Erythroblast (primary cell): Measurements from ENCODE around the gene CD63.

Source experiments
- GATA1 ChIP-seq: IDR thresholded peaks from 2 replicates; pipeline ENCODE4 v1.6.1; 2011; ENCODE audit warnings: low read depth, mild to moderate bottlenecking, control low read depth, low read length, moderate library complexity
- POLR2A ChIP-seq: IDR thresholded peaks from 2 replicates; pipeline ENCODE4 v1.6.1; 2011; ENCODE audit warnings: mild to moderate bottlenecking, low read length

- TF ChIP-seq POLR2A = no peak
- TF ChIP-seq GATA1 = no peak
Measured at GRCh38 chr12:55692631-55693322, 36.0 kb downstream of the CD63 start.
